ENCODE results near the gene COL28A1.

The COL28A1 gene

DNA sequence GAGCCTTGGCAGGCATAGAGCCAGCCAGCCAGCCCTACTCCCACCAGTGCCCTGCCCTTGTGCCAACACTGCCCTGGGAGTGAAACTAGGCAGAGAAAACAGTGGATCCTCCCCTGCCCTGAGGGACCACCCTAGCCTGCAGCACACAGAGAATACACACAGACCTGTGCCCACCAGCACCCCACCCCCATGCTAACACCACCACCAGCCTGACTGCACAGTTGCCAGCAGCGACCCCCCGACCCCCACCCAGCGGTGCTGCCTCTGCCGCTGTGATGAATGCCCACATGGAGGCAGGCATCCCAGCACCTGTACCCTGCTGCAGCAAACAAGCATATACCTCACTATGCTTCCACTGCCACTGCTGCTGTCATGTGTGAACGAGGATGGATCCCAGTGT, 21.6 kb upstream of the COL28A1 start:
- DNase-seq = no peak

DNA sequence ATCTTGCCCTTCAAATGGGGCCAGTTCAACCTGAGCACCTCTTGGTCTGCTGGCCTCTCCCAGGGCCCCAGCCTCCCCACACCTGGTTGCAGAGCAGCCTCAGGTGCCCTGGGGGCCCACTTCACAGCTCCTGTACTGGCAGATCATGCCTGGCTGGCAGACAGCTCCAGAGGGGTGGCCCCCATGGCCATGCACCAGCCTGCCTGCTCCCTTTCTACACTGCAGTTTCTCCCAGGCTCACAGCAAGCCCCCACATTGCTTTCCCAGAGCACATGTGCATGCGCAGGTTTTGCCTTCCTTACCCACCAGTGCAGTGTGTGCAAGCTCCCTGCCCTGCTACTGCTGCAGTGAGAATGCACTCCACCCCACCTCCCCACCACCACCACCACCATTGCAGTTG, 21.2 kb upstream of the COL28A1 start:
- DNase-seq = no peak

DNA sequence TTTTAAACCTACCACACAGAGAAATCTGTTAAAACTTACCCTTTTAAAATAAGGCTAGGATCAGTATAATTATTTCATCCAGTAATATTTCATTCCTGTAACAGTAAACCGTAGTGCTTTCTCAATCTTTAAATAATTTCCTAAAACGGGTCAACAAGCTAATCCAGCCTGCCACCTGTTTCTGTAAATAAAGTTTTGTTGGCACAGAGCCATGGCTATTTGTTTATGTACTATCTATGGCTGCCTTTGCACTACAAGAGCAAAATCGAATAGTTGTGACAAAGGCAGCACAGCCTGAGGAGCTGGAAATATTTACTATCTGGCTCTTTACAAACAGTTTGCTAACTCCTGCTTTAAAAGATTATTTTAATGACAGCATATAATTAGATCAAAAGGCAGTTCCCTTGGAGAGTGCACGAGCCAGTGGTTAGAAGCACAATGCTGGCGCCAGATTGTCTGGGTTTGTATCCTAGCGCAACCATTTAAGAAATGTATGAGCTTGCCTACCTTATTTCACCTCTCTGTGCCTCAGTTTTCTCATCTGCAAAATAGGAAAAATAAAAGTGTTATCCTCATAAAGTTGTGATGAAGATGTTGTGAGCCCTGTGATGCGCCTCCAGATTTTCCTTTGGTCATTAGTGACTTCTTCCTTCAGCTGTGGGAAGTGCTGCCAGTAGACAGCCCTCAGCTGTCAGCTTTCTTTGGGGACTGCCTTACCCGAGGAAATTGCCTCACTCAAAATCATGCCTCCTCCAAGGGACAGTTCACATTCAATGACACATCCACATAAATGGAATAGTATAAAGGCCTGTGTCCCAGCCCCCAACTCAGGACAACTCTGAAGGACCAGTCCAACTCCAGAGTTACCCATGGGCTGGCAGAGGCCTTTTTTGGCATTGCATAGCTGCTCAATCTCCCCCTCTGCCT, 19.2 kb upstream of the COL28A1 start:
- DNase-seq = no peak

DNA sequence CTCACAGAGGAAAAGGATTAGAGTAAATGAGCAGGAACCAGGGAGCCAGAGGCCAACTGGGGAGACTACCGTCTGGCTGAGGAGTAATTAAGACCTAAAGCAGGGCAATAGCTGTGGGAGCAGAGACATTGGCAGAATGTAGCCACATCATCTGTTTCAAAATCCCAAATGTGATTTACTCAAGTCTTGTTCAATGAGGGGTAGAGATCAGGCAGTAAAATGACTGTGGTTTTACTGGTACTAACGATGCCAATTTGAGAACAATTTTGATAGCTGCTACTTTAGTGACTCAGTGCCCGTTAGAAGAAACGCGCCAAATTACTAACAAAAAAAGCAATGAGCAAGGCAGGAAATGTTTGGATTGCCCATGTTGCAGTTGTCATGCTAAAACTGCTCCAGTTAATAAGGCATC, 18.4 kb upstream of the COL28A1 start:
- no peak for DNase-seq

DNA sequence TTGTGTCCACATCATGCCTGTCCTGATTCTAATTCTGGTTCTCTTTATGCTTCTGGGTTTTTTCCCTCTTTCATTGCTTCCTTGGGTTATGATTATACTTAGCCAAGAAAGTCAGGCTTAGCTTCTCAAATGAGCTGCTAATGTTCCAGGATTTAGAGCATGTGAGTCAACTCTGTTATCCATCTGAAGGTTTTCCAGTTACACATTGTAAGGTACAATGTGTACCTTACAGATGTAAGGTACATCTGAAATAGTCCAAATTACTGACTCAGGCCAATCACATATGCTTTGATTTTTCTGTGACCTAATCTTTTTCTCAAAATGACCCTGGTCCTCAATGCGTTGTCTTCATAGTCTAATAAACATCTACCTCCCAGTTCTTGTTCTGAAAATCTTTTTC, 17.7 kb upstream of the COL28A1 start:
- no peak for DNase-seq

DNA sequence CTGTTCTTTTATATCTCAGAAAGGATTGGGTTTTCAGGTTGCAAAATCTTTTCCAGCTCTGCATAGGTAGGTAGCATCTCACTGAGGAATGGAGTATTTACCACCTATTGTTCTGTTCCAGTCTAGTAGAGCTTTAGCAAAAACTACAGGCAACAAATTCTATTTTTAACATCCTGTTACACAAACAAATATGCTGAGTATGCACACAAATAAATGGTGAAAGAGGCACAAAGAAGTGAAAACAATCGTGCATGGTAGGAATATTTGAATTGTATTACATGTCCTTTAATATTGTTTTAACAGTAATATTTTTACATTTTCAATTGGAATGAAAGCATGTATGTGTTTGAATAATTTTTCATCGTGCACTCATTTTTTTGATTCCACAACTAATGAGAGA, 16.5 kb upstream of the COL28A1 start:
- DNase-seq = no peak

DNA sequence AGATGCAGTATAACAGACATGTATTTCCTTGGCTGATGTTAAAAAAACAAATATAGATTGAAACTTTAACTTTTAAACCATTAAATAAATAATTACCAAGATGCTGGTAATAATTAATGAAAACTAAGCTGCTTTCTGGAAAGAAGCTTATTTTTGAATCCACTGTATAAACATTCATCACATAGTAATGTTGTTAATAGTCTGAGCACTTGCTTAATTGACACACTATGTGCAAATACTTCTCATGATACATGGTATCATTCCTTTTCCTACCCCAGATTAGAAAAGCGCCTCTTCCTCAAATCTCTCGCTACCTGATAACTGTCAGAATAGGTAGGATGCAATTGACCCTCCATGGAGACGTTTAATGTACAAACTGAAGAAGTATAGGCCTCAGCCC, 15.0 kb upstream of the COL28A1 start:
- no peak for DNase-seq

DNA sequence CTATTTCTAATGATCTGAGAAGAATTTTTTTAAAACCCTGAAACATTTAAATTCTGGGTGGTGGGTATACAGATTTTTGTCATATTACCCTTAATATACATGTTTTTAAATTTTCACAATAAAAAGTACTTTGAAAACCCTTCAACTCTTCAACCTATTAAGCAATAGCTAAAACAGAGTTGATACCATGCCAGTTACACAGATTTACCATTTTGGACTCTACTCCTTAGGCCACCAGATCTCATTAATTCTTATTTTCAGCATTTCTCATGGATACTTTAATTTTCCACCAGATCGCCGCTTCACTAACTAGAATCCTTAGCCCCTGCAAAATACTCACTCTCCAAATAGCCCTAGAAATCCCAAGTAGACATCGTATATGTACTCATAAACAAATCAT, 12.7 kb upstream of the COL28A1 start:
- no peak for DNase-seq

DNA sequence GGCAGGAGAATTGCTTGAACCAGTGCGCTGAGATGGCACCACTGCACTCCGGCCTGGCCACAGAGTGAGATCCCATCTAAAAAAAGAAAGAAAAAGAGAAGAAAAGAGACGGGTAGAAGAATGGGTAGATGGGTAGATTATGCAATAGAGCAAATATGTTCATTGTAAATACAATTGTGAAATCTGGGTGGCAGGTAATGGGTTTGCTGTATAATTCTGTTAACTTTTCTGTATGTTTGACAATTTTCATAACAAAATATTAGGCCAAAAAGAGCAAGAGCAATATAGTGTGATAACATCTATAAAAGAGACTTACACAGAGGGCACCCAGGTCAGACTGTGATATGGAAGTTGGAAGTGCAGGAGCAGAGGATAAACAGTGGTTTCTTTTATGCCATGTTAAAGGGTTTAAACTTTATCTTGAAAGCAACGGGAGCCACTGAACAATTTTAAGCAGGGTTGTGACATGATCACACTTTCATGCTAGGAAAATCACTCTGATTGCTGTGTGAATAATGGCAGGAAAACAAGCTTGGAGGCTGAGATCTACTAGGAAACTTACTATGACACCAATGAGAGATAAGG, 6.7 kb upstream of the COL28A1 start:
- no peak for DNase-seq

DNA sequence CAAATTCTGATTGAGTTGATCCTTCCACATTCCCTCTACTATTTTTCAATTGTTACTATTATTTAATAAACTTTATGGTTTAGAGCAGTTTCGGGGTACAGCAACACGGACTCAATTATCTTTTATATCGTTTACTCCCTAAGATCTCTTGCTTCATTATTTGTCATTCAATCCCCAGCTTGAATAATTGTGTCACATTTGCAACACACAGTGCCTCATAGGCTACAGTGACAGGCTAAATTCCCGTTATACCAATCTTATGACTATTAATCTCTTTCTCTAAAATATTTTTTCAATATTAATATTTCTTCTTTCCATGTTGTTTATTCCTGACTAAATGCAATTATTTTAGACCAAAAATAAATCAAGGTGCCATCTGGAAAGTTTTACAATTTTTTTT, 4.0 kb upstream of the COL28A1 start:
- no peak for DNase-seq

DNA sequence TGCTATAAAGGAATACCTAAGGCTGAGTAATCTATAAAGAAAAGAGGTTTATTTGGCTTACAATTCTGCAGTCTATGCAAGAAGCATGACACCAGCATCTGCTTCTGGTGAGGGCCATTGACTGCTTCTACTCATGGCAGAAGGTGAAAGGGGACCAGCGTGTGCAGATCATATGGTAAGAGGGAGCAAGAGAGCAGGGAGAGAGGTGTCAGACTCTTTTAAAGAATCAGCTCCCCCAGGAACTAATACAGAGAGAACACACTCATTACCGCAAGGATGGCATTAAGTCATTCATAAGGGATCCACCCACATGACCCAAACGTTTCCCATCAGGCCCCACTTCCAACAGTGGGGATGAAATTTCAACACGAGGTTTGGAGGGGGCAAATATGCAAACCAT, 3.5 kb upstream of the COL28A1 start:
- DNase-seq = no peak

DNA sequence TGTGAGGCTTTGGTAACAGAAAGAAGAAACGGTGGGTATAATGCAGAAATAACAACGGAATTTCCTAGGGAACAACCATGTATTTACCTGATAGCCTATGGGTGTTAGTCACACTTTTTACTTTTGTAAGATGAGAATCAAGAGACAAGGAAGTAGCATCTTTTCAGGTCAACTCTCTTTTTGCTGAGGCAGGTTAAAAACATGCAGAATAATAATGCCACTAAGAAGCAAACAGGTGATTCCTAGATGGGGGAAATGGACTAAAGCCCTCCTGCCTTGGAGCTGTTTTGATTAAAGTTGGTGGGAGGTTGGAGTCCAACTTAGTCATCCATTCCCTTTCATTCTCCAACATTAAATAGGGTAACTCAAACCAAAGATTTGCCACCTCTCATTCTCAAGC, 2.0 kb upstream of the COL28A1 start:
- no peak for DNase-seq

DNA sequence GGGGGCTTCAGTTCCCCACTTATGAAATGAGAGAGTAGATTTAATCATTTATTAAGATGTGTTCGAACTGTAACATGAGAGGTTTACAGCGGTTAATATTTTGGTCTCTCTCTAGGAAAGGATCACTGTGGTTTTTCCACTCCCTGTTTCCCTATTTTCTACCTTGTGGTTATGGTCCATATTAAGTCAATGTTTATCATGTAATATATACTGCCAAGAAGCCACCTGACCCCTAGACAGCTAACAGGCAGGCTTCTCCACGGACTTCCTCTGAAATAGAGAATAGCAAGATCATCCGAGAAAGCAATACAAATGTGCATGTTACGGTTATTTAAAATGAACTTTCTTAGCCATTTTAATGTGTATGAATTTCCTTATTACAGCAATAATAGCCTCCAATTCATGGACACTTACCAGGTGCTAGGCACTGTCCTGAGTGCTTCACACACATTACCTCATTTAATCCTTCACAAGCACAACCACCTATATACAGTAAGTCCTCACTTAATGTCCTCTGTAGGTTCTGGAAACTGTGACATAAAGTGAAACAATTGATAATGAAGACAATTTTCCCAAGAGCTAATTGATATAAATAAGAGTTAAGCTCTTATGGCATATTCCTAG, 835 bp upstream of the COL28A1 start:
- DNase-seq = no peak

DNA sequence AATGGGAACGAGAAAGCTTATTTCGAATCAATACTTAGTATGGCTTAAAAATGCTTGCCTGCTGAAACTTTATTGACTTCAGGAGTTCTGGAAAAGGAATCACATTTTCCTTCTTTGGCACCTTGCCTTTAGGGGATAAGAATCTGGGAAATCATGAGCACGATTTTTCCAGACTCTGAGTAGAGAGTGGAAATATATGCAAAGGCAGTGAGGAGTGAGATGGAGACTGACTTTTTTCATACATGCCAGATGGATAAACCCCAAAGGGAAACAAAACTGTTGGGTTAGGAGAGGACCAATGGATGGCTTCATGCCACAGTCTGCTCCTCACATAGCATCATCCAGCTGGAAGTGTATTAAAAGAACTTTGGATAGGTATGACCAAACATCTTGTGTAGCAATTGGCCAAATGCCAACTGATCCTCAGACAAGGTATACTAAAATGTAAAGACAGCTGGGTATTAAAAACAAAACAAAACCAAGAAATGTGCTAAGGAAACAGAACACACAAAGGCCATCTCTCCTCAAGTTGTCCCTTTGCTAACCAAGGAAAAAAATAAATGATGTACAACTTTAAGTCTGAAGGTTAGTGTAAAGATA, 1.7 kb downstream of the COL28A1 start:
- no peak for DNase-seq

DNA sequence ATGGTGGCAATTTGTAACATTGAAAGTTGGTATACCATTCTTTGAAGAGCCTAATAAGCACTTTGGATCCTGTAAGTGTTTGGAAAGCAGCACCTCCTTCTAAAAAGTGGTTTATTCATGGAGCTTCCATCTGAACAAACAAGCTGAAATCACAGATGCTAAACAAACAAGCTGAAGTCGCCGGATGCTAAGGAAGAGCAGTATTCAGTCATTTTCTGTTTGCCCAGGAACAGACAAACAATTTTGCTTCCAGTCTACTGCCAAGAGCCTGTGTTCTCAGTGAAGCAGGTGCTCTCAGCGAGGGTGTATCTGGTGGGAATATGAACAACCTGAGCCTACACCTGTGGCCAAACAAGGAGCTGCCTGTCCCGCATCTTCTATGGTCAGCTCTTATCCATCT, 6.3 kb downstream of the COL28A1 start:
- DNase-seq = no peak

DNA sequence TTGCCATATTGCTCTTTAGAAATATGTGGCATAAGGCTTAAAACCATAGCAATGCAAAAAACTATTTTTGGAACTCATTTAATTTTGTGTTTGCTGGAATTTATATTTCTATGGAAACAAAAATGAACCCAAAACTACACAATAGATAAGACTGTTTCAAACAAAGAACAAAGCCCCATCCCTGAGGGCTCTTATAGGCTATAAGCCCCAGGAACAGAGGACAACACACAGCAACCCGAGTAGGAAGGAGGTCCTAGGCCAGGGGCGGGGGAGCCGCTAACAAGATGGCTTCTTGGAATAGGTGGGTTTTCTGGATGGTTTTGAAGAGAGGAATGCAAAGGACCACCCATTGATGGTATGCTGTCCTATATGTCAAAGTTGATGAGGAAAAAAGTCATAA, 8.6 kb downstream of the COL28A1 start:
- DNase-seq = no peak

DNA sequence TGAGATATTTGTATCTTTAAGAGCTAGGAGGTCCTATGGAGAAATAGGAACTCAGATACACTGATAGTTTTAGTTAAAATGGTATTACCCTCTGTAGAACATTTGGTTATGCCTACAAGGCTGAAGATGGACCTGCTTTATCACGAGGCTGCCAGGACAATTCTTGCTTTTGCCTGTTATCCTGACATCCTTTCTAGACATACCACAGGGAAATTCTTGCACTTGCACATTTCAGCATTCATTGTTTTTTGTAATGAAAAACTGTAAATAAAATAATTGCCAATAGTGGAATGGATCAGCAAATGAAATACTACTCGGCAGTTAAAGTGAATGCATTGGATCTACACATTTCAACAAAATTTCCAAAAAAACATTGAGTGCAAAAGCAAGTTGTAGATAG, 9.7 kb downstream of the COL28A1 start:
- DNase-seq = no peak

DNA sequence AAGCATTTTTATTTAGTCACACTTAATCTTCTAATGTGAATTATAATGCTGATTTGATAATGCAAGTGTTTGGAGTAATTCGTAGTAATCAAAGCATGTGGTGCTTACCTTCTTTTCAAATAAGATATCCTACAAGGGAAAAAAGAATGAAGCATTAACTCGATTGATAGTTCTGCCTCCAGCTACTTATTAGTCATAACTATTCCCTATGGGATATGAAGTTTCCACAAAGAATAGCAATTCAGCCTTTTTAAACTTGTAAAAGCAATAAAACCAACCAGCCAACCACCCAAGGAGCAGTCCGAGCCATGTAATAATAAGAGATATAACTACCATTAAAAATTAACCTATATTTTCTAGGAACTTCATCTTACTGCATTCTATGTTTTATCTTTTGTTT, 11.6 kb downstream of the COL28A1 start:
- no peak for DNase-seq

DNA sequence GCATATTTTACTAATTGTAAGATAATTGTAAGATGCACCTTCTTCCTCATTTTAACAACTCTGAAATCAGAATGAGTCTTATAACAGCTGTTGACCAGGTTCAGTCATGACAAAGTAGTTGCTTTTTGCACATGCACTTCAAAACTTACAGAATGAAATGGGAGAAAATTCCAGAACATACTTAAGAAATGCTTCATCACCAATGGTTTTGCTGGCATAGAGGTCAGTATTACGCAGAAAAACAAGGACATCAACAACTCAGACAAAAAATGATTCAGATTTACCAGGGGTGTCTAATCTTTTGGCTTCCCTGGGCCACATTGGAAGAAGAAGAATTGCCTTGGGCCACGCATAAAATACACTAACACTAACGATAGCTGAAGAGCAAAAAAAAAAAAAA, 13.3 kb downstream of the COL28A1 start:
- no peak for DNase-seq

DNA sequence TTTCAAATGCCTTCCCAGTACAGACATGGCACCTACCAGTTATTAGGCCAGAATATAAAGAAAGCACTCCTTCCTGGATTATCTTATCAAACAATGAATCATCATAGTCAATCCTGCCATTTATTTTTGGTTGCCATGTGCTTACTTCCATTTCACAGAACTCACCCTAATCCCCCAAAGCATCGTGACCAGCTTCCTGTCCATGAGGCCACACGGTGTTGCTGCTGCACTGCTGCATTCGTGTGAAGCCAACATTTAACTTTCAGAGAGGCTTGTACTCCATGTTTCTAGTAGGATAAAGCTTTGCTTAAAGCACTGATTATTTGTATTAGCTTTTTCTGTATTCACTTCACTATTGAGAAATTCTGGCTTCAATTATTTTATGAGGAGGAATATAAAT, 14.4 kb downstream of the COL28A1 start:
- no peak for DNase-seq

DNA sequence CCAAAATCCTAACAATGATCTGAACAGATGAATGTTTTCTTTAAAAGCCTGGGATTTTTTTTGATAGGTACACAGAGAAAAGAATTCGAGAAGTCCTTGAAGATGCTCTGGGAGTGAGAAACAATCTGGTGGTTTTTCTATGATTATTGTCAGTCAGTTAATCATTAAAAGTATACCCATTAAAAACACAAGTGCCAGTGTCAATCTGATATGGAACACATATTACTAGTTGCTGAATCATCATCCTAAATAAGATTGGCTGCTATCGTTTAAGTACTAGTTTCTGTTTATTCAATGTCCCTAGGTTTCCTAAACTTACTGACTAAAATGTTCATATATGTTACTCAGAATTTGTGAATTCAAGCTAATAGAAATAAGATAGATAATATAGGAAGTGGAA, 16.1 kb downstream of the COL28A1 start:
- DNase-seq = no peak

DNA sequence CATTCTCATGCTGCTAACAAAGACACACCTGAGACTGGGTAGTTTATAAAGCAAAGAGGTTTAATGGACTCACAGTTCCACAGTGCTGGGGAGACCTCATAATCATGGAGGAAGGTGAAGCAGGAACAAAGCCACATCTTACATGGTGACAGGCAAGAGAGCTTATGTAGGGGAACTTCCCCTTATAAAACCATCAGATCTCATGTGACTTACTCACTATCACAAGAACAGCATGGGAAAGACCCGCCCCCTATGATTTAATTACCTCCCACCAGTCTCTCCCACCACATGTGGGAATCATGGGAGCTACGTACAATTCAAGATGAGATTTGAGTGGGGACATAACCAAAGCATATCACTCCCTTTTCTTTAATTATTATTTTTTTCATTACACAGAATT, 16.6 kb downstream of the COL28A1 start:
- DNase-seq = no peak

DNA sequence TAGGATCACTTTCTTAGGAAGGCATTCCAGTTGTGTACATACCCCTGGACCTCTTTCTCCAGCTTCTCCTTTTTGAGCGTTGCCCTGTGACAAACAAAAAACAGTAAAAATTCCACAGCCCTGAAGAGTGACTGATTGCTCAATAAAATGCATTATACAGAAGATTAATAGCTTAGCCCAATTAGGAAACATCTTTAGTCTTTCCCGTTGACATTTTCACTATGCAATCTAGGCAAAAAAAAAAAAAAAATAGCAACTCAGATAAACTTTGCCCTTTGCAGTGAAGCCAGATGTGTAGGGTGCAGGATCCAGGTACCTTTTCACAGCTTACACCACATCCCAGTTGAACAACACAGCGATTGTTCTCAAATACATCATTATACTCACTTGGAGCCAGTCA, 17.9 kb downstream of the COL28A1 start:
- DNase-seq = no peak

DNA sequence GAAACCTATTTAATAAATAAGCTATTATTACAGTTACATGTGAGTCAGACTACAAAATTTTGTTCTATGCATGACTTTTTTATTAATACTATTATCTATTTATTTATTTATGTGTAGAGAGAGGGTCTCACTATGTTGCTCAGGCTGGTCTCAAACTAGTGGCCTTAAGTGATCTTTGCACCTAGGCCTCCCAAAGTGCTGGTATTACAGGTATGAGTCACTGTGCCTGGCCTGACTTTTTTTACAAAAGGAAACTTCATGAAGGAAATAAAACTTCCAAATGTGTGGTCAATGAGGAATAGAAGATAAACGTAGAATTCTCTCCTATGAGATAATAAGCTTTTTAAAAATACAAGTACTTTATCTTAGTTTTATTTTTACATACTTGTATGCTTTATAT, 19.0 kb downstream of the COL28A1 start:
- DNase-seq = no peak

All from Kasumi-1 (cell line).